Astrocyte of the cerebellum (primary cell): Measurements from ENCODE around the gene SMOC2.

Experiments used
- DNase-seq: peaks from one replicate; pipeline ENCODE4 v3.0.0-alpha.2; 2011; ENCODE audit warnings: low read depth
- H3K4me3 ChIP-seq: 2 replicates; pipeline ENCODE4 v1.5.1; 2011; ENCODE audit warnings: mild to moderate bottlenecking, low read depth, low read length, moderate library complexity
- in situ Hi-C: cut with HindIII; loops from 2 replicates; pipeline ENCODE4 v1.10.0; 2017; ENCODE audit warnings: low sequenced_read_pairs
- TF ChIP-seq, protein P1 (sequence below): IDR thresholded peaks from 2 replicates; pipeline ENCODE4 v1.5.1; 2012; ENCODE audit warnings: low read length, low read depth, moderate library complexity, mild to moderate bottlenecking; ENCODE audit errors: missing control alignments

The SMOC2 gene

DNA sequence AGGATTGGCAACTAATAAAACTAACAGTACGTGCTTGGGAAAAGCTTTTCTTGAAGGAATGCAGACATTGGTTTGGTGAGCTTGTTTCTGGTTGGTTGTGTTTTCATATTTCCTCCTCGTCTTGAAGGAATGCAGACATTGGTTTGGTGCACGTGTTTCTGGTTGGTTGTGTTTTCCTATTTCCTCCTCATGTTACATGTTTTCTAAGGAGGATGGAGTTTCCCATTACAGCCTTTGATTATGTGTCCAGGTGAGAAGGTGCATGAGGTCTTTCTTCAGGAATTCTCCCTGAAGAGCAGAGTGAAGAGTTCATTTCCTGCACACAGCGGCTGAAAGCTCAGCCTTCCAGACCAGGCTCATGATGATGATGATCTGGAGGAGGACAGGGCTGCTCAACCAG lies 190.6 kb downstream of the SMOC2 start:
- H3K4me3 ChIP-seq = no peak overlapping the region
- no peak for DNase-seq
- TF ChIP-seq, protein P1, sequence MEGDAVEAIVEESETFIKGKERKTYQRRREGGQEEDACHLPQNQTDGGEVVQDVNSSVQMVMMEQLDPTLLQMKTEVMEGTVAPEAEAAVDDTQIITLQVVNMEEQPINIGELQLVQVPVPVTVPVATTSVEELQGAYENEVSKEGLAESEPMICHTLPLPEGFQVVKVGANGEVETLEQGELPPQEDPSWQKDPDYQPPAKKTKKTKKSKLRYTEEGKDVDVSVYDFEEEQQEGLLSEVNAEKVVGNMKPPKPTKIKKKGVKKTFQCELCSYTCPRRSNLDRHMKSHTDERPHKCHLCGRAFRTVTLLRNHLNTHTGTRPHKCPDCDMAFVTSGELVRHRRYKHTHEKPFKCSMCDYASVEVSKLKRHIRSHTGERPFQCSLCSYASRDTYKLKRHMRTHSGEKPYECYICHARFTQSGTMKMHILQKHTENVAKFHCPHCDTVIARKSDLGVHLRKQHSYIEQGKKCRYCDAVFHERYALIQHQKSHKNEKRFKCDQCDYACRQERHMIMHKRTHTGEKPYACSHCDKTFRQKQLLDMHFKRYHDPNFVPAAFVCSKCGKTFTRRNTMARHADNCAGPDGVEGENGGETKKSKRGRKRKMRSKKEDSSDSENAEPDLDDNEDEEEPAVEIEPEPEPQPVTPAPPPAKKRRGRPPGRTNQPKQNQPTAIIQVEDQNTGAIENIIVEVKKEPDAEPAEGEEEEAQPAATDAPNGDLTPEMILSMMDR = no peak
- in situ Hi-C loops = no loop called here

GRCh38 chr6:168632694-168633093 lies 191.7 kb downstream of the SMOC2 start:
- DNase-seq = no peak
- no peak overlapping the region for H3K4me3 ChIP-seq
- in situ Hi-C loops = no loop called here
- TF ChIP-seq, protein P1 = no peak

DNA sequence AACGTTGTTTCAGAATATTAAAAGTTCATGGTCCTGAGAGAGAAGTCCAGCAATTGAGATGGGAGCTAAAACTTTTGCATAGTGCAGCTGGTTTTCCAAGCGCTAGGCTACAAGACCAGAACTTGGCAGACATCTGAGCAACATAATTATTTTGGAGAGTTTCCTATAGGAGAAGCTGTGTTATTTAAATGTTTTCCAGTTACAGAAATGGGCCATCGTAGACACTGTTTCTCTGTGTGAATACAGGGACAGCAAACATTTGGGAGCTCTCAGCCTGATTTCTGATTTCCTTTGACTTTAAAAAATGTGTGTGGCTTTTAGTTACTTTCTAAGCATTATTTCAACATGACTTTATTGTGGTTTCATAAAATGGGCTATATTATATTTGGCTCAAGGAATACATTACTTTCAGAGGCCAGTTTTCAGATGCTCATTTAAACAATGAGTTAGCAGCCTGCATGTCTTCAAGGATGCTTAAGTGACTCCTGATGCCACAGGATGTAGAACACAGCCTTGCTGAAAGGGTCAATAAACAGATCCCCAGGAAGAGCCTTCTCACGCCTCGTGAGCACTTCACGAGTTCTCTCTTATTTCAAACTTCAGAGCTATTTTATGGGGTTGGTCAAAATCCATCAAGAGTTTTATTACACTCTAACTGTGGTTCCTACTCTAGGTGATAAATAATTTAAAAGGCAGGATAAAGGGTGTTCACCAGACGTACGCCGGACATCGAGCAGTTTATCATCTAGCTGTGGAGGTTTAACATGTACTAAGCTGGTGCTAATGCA lies 193.8 kb downstream of the SMOC2 start:
- H3K4me3 ChIP-seq = no peak overlapping the region
- in situ Hi-C loops = no loop called here
- TF ChIP-seq, protein P1 = no peak
- no peak for DNase-seq

DNA sequence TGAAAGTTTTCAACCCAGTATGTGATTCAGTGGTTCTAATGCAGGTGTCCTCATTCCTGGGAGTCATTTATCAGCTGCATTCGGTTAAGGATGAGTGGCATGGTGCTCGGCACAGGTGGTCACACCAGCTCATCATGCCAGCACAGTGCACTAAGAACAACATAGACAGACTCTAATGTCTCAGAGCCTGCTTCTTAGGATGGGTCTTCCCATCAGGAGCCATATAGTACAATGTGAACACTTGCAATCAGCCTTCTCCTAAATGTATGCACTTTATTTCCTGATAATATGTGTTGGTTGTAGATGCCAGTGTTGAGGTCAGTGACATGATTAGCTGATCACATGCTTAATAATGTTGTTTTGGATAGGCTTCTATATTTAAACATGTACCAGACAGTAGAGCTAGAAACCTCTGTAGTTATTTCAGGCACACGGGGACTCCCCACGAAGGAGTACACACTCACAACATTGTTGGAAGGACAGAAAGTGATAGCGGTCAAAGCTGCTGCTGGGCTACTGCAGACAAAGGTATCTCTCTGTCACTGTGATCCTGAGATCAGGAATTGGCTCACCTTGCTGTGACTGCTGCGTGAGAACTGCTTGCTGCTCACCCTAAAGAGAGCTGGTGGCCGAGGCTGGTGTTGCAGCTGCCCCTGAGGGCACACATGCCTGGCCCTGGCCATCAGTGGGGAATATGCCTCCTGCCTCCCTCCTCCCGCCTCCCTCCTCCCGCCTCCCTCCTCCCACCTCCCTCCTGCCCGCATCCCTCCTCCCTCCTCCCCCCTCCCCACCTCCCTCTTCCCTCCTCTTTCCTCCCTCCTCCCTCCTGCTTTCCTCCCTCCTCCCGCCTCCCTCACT lies 195.4 kb downstream of the SMOC2 start:
- H3K4me3 ChIP-seq = no peak overlapping the region
- in situ Hi-C loops = no loop called here
- DNase-seq = no peak
- TF ChIP-seq, protein P1 = no peak

DNA sequence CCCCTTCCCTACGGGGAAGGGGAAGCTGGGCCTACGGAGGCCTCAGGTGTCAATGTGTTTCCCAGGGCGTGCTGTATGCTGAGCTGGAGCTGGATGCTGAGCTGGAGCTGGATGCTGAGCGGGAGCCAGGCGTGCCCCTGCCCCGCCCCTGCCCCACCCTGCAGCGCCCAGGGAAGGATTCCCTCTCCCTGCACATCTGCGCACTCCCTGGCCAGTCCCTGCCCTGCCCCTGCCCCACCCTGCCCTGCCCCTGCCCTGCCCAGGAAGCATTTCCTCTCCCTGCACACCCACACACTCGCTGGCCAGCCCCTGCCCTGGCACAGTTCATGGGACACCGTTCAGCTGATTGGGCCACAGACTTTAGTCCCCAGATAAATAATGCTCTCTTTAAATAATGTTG lies 196.8 kb downstream of the SMOC2 start:
- no peak for DNase-seq
- in situ Hi-C loops = no loop called here
- TF ChIP-seq, protein P1 = no peak
- no peak overlapping the region for H3K4me3 ChIP-seq

DNA sequence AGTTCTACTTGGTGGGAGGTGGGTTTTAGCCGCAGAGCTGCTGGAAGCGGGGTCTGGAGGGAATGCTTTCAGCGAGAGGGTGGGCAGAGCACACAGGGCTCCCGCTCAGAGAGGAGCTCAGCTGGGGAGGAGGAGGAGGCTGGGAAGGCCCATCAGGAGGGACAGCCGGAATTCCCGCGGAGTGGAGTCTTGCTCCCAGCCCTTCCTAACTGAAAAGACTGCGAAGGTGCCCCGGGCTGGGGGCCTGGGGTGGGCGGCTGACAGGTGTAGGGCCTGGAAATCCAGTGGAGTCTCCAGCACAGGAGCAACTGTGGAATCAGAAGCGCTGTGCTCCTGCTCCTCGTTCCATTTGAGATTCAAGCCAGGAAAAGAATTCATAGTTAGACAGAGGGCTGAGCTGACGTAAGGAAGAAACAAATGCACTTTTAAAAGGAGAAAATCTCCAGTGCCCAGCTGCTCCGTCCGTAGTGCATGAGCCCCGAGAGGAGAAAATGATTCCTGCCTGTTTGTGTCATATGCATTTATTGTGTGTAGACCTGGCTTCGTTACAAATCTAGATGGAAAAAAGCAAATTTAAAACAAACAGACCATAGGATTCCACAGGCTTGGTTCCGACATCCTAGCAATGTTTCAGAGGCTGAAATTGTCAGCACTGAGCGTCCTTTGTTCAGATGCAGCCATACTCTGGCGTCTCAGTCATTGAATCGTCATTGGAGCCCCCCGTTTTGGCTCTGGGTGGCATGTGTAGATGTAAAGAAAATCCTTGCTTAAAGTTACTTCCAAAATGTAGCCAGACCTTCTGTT lies 197.7 kb downstream of the SMOC2 start:
- TF ChIP-seq, protein P1 = no peak
- no peak for DNase-seq
- no peak overlapping the region for H3K4me3 ChIP-seq
- in situ Hi-C loops = no loop called here
